Activated CD4-positive, CD25-positive, alpha-beta regulatory T cell (primary cell): ENCODE measurements around the gene GLRX.

Source experiments
- DNase-seq, 4 experiments: peaks; one replicate each; lab custom pipeline; 2025; lab: John Stamatoyannopoulos, UW

Gene GLRX

DNA sequence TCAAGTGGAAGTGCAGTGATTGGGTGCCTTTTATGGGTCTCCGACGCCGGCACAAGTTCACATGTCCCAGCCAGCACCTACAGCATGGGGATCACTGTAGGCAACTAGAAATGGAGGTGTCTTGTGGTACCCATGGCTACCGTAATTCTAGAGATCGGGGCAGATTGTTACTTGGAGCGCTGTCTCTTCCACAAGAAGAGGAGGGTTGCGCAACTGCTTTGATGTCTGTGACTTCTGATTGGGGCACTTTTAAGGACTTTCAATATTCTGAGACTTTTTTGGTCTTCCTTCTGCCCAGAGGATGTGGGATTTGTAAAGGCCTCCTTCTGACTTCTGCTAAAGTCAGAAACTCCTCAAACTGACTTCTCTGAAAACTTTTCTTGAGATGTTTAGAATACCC, 41.9 kb downstream of the GLRX start:
- no peak for DNase-seq

DNA sequence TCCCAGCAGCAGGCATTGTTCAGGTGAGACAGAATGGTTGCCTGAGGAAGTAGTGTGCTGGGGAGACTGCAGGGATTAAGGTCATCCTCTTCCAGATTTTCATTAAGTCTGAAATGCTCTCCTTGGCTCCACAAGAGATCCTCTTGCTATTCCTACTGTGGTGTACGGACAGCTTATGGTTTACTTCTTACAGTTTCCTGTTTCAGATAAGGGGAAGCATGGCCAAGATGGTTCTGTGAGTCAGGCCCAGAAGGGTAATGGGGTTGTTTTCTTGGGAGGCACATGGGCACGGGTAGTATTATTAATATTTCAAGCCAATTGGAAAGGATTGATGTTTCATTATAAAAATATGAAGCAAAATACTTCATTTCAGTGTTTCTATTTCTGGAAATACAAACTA, 42.9 kb downstream of the GLRX start:
- DNase-seq, result no peak

DNA sequence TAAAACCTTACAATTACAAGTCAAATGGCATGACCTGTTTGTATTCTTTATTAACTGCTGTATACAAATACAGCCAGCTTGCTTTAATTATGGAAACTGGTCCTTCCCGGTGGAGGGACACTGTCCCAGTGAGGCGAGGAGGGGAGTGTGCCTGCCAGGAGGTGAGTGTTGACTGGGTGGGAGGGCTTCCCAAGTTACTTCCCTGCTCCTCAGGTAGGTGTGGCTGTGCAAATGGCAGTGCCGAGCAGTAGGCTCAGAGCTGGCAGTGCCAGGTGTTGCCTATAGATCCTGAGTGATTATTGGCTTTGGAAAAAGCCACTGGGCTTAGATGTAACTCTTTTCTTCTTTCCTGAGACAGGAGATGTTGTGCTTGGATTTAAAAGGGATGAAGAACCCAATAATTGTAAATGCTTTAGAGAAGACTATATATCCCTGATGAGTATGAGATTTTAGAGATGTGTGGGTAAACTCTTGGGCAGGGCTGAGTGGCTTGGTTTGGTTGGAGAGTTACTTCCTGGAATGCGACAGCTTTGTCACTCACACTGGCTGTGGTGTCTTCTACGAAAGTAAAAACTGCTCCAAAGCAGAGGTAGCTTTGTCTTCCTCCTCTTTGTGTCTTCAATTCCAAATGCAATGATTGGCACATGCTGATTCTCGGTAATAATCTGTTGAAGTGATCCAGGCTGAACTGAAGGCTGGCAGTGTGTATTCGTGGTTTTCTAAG, 43.7 kb downstream of the GLRX start:
- DNase-seq, result no peak

DNA sequence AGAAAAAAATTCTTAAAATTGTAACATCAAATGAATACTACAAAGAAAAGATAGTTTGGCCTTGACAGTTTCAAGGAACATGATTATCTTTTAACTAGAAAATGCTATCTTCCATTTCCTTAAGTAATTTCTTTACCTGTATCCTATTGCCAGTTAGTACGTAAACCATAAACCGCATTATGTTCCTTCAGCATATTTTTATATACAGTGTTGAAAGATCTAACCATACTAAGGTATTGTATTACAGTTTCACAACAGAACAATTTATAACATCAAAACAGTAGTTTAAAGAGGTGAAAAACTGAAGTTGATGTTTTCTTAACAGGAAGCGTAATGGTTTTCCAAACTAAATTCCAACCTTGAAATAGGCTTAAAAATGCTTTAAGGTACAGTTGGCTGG, 45.1 kb downstream of the GLRX start:
- DNase-seq, result no peak

DNA sequence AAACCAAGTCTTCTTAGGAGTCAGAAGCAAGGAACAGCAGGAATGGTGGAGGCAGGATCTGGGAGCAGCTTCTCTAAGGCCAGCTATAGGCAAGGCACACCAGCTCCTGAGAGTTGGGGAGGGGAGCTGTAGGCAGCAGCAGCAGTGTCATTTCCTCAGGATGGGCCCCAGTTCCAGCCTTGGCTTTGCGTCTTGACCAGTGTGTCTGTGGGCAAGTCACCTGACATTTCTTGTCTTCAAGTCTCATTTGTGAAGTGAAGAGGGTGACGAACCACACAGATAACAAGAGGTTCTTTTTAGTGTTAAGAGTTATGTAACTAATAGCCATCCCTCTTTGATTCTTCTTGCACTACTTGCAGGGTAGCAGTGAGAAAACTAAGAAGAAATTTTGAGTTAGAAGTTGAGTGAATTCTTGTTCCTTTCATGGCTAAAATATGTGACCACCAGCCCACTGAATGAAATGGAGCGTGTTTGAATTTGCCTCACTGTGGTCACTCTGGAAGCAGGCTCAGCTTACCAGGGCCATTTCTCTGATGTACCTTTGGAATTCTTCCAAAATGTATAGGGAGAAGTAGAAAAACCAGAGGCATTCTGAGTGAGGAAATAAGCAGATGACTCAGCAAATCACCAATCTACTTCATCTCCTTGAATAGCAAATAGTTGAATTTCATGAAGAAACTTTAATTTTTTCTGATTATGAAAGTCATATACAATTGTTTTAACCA, 49.0 kb downstream of the GLRX start:
- DNase-seq, result no peak

DNA sequence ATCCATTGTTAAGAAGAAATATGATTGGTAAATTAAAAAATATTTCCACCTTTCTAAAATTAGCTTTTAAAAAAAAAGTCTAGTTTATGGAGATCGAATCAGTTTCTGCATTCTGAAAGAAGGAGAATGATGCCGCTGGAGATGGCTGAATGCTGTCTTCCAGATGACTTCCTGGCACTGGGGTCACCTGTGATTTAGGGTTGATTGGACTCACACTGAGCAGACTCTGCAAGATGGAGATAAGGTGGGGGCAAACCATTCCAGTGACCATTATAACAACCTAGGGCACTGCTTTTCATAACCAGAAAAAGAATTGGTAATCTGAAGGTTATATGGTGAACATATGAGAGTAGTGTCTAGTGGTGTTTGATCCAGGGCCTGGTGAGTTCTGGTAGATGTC, 50.6 kb downstream of the GLRX start:
- DNase-seq, result no peak

DNA sequence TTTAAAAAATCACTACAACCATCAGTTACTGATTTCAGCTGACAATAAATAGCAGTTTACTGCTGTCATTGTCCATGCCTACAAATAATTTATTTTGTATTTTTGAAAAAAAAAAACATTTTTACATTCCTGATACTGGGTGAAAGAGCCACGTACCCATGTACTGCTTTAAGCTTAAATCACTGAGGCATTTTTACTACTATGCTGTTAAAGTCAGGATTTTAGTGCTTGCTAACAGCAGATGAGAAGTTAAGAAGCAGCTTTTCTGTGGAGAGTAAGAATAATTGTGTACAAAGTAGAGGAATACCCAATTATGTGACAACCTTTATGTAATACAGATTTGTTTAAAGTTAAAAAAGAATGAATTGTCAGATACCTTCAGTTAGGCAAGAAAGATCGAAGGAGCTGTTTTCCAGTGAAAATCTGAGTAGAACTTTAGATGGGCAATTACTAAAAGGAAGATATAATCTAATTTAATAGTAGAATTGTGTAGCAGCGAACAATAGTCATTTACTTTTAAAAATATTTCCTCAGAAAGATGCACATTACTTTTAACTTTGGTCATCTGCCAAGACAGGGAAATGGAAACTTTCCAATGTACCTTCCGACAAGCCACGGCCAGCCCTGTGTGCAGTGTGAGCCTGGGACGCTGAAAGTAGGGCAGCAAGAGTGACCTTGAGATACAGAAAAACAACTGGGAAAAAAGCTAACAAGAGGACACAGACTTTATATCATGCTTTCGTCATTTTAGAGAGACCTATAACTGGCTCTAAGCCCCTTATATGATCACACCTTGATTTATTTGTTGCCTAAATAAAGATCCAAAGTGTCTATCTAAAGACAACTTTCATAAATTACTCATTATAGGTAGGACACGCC, 51.5 kb downstream of the GLRX start:
- DNase-seq, result no peak

DNA sequence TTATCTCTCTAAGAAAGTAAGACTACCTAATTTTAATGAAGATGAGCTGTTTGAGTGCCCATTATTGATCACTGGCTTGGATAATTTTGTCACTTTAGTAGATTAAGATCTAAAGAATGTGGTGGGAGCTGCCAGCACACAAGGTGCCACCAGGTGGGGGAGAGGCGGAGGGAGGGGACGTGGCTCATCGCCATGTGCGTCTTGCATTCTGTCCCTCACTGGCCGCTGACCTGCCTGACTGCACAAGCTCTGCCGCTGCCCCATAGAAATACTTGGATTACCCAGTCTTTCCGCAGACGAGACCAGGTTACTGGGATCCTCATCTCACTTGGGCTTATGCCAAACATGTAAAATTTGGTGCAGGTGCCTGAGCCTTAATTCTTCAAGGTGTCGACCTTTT, 53.8 kb downstream of the GLRX start:
- no peak for DNase-seq

DNA sequence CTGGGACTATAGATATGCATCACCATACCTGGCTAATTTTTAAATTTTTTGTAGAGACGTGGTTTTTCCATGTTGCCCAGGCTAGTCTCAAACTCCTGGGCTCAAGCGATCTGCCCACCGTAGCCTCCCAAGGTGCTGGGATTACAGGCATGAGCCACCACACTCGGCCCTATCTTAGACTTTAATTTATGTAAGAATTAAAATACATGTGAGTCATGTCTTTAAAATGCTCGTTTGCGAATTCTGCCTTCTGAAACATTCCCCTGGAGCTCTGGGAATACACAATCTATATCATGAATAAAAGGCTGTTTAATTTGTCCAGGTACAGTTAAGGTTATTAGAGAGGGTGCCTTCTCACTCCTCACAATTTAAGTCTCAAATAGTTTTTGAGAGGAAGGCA, 58.6 kb downstream of the GLRX start:
- DNase-seq, result no peak
